Right ventricle myocardium inferior (tissue), 1 donor: ENCODE results near the gene EEF1A1. TPM values are rescaled to one million over a fixed set of nuclear protein-coding genes. Genes with fewer than 3 reads are reported as not detected.
"Not testable (repeated sequence)": the region's sequence is repeated elsewhere in the genome, so short reads cannot be mapped to it uniquely, and the experiment has no call there.

Source experiments
- ATAC-seq: fragments of 200-7000 bp; cut with Tn5 transposase; one replicate; pipeline ENCODE4 v1.9.1; 2020; ENCODE audit warnings: mild to moderate bottlenecking, moderate library complexity
- DNase-seq: peaks from one replicate; pipeline ENCODE4 v3.0.0; 2021; ENCODE audit errors: missing footprints
- intact Hi-C: fragments of 100-400 bp; cut with DNase I; formaldehyde crosslinking; loops from one replicate; pipeline ENCODE4 v1.11.0; 2022
- long read RNA-seq: library from polyadenylated mRNA; unstranded; transcript quantifications from one replicate; pipeline ENCODE4 v2.0.0, GENCODE V29; 2021
- total RNA-seq: library from RNA; stranded (reverse); fragmentation: NEBNext Ultra II Directional; extraction: Animal tissue kit (Norgen Biotek cat#: 25700); gene quantifications from one replicate; pipeline ENCODE4 v1.2.1, GENCODE V29; 2021
- donor health status: DM: no; HTN: yes; CAD: no; lungs with severe emphysema.

Gene EEF1A1
- total RNA-seq, result 1,647 TPM
- long read RNA-seq, full-length matches to known transcripts, result 290 of 326 reads
- long read RNA-seq, partial matches to known transcripts, result 32 of 326 reads
- long read RNA-seq, other reads (novel, unspliced or antisense), result 4 of 326 reads

GRCh38 chr6:73520688-73521350 is at the start of gene EEF1A1:
Gene EEF1A1 (minus strand): TSS chr6:73521032. CDS start chr6:73520026, 1,006 bp downstream.
- intact Hi-C loops, result loop anchor here (2.0 to 5.0 kb wide), 3 partner anchors 46 to 131 kb away; partner anchors contain the start of gene SLC17A5
- DNase-seq (peak; percentile 98), ATAC-seq (peak; percentile 93)

- ATAC-seq, result no peak
- no peak for DNase-seq
- intact Hi-C loops, result loop anchor here (5.0 kb wide), 1 partner anchor 47 kb away; the partner anchor contains the start of gene EEF1A1
Measured at GRCh38 chr6:73569121-73569520, 48.3 kb upstream of the EEF1A1 start.

GRCh38 chr6:73566954-73567591 is 46.2 kb upstream of the EEF1A1 start:
- no peak for DNase-seq
- intact Hi-C loops, result loop anchor here (5.0 kb wide), 1 partner anchor 45 kb away; the partner anchor contains the start of gene EEF1A1
- ATAC-seq, result peak; percentile 16

DNA sequence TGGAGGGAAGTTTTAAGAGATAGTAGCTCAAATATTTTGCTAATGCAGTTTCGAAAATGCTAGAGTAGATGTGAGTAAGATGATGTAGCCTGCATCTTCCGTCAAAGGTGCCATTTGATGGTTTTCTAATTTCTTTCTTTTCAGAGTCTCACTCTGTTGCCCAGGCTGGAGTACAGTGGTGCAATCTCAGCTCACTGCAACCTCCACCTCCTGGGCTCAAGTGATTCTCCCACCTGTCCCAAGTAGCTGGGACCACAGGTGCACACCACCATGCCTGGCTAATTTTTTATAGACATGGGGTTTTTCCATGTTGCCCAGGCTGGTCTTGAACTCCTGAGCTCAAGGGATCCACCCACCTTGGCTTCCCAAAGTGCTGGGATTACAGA is 45.6 kb upstream of the EEF1A1 start:
- DNase-seq, ATAC-seq: not testable (repeated sequence)
- intact Hi-C loops, result loop anchor here (5.0 kb wide), 1 partner anchor 44 kb away; the partner anchor contains the start of gene EEF1A1

DNA sequence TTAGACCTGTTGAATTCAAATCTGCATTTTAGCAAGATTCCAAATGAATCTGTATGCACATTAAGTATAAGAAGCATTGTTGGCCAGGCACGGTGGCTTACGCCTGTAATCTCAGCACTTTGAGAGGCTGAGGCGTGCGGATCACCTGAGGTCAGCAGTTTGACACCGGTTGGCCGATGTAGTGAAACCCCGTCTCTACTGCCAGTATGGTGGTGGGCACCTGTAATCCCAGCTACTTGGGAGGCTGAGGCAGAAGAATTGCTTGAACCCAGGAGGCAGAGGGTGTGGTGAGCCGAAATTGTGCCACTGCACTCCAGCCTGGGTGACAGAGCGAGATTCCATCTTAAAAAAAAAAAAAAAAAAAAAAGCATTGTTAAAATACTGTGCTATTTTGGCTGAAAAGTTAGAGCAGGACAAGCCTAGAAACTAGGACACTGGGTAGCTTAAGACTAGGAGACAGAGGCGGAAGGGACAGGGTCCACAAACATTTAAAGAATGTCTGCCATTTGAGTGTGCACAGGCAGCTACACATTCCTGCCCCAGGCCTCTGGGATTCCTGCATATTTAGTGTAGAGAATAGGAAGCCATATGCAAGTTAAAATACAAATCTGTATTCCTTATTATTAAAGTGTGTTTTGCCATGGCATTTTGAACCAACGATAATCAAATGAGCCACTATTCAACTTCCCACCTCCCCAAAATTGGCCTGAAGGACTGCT is 45.1 kb upstream of the EEF1A1 start:
- ATAC-seq (no peak), DNase-seq (no peak)
- intact Hi-C loops, result loop anchor here (5.0 kb wide), 1 partner anchor 44 kb away; the partner anchor contains the start of gene EEF1A1

DNA sequence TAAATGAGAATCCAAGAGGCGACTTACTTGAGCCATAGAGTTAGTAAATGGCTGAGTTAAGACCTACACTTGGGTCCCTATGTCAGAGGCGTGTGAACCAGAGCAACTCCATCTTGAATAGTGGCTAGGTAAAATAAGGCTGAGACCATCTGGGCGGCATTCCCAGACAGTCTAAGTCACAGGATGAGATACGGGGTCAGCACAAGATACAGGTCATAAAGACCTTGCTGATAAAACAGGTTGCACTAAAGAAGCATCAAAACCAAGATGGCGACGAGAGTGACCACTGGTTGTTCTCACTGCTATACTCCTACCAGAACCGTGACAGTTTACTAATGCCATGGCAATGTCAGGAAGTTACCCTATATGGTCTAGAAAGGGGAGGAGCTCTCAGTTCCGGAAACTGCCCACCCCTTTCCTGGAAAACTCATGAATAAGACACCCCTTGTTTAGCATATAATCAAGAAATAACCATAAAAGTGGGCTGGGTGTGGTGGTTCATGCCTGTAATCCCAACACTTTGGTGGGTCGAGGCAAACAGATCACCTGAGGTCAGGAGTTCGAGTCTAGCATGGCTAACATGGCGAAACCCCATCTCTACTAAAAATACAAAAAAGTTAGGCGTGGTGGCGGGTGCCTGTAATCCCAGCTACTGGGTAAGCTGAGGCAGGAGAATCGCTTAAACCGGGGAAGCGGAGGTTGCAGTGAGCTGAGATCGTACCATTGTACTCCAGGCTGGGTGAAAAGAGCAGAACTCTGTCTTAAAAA is 43.9 kb upstream of the EEF1A1 start:
- ATAC-seq (no peak), DNase-seq (no peak)
- intact Hi-C loops, result loop anchor here (5.0 kb wide), 1 partner anchor 42 kb away; the partner anchor contains the start of gene EEF1A1

DNA sequence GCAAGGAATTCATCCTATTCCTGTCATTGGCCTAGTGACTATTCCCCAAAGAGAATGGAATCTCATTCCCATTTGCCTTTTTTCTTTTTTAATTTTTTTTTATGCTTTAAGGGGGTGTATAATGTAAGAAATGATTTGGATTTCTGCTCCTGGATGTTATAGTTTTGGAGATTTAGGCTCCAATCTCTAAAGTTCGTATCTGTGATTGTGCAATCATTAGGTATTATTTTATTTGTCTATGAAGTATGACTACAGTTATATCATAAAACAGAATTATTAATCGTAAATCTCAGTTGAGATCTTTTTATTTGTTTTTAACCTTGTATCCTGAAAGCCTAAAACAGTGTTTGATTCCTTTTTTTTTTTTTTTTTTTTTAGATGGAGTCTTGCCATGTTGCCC is 41.7 kb upstream of the EEF1A1 start:
- intact Hi-C loops, result no loop called here
- ATAC-seq, result no peak
- DNase-seq, result no peak

DNA sequence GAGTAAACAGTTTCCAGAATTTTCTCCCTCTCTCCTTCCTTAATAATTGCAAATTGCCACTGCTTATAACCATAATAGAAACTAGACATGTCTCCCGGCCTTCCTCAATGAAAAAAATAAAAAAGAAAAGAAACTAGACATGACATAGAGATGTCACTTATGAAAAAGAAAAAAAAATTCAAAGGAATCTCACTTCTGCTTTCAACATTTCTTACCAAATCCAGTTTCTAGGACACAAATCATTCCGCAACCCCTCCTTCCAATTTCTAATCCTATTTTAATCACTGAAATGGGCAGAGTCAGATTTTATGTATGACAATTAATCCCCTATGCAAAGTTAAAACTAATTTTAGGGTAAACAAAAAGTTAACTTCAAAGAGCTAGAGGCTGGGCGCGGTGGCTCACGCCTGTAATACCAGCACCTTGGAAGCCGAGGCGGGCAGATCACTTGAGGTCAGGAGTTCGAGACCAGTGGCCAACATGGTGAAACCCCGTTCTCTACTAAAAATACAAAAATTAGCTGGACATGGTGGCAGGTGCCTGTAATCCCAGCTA is 40.1 kb upstream of the EEF1A1 start:
- DNase-seq (no peak), ATAC-seq (no peak)
- intact Hi-C loops, result no loop called here

DNA sequence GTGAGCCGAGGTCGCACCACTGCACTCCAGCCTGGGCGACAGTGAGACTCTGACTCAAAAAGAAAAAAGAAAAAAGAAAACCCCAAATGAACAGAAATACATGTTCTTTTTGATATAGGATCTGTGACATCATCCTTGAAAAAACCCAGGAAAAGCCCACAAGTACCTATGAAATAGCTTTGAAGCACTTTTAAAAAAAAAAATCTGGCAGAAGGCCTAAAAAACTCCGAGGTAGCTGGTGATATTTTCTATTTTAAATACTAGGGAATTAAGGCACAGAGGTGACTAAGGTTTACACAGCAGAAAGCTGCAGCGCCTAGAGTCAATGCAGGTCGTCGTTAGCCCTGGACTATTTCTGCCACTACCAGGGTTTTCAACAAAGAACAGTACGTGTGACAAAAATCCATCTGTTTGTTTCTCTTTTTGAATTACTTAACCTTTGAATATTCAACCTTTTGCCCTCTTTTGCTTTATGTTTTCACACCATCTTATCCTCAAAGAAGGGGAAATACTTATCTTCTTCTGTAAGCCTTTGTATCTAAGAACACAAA is 39.4 kb upstream of the EEF1A1 start:
- DNase-seq, result no peak
- intact Hi-C loops, result no loop called here
- no peak for ATAC-seq

DNA sequence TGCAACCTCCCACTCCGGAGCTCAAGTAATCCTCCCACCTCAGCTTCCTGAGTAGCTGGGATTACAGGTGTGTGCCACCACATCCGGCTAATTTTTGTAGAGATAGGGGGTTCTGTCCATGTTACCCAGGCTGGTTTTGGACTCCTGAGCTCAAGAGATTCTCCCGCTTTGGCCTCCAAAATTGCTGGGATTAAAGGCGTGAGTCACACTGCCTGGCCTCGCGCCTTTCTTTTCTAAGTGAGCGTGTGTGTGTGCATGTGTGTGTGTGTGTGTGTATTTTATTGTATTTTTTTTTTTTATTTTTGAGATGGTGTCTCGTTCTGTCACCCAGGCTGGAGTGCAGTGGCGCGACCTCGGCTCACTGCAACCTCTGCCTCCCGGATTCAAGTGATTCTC is 38.6 kb upstream of the EEF1A1 start:
- intact Hi-C loops, DNase-seq, ATAC-seq: not testable (repeated sequence)

DNA sequence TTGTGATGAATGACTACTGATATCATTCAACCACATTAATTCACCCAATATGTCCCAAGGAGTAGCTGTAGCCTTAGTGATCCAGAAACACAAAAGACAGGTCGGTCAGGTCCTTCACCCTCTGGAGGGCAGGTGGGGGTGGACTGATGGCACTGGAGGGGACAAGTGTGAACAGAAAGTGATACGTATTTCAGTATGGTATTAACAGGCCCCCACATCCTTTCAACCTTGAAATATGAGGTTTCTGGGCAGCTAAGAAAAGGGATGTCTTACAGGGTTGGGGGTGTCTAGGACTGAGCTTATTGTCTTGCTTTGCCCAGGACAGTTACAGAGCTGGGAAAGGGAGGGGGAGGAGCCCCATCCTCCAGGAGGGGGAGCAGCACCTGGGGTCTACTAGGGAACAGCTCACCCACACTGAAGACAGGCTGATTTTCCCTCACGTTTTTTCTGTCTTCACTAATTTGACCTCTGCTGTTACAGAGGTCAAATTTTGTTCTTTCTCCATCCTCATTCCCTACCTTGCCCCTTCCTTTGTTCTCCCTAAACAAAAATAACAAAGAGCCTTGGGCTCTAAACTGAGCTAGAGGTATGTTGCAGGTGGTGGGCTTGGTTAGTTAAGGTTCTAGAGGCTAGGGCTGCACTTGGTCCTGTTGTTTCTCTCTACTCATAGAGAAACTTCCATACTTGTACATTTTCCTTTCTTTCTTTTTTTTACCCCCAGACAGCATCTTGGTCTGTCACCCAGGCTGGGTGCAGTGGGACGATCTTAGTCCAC is 38.0 kb upstream of the EEF1A1 start:
- intact Hi-C loops, result no loop called here
- ATAC-seq, result no peak
- no peak for DNase-seq

- intact Hi-C loops, result no loop called here
- DNase-seq, result no peak
- no peak for ATAC-seq
Measured at GRCh38 chr6:73556836-73557235, 36.0 kb upstream of the EEF1A1 start.

DNA sequence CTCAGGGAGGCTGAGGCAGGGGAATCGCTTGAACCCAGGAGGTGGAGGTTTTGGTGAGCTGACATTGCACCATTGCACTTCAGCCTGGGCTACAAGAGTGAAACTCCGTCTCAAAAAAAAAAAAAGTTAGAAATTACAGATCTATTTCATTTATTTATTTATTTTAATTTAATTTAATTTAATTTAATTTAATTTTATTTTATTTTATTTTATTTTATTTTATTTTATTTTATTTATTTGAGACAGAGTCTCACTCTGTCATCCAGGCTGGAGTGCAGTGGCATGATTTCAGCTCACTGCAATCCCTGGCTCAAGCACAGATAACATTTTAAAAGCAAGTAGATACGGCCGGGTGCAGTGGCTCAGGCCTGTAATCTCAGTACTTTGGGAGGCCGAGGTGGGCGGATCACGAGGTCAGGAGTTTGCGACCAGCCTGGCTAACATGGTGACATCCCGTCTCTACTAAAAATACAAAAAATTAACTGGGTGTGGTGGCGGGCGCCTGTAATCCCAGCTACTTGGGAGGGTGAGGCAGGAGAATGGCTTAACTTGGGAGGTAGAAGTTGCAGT is 34.6 kb upstream of the EEF1A1 start:
- DNase-seq, intact Hi-C loops, ATAC-seq: not testable (repeated sequence)

GRCh38 chr6:73551115-73551514 is 30.3 kb upstream of the EEF1A1 start:
- ATAC-seq, intact Hi-C loops, DNase-seq: not testable (repeated sequence)

DNA sequence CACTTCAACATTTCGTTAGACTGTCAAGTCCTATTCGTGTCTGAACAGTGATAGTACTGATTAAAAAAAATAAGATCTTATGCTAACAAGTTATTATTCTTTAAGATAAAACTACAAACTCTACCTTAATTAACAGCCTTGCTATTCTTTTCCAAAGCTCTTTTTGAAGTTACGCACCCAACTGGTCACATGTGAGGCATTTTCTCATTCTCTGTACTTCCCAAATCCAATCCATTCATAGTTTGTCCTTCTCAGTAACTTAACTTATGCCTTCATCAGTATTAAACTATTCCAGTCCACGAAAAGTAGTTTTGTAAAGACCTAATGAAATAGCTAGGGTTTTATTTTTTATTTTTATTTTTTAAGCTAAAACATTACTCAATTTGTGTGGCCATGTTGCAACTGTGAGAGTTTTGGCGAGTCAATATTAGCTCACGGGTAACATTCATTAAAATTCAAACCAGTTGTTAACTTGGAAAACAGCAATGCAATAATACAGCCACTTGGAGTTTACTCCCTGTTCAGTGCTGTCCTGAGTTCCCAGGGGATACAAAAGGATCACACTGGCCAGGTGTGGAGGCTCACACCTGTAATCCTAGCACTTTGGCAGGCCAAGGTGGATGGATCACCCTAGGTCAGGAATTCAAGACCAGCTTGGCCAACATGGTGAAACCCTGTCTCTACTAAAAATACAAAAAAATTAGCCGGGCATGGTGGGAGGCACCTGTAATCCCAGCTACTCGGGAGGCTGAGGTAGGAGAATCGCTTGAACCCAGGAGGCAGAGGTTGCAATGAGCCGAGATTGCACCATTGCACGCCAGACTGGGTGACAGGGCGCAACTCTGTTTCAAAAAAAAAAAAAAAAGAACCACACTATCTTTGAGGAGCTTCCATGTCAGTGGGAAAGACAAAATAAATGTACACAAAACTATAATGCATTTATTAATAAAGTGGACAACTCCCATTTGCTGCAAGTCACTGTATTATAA is 27.9 kb upstream of the EEF1A1 start:
- no peak for ATAC-seq
- DNase-seq, result no peak
- intact Hi-C loops, result no loop called here

DNA sequence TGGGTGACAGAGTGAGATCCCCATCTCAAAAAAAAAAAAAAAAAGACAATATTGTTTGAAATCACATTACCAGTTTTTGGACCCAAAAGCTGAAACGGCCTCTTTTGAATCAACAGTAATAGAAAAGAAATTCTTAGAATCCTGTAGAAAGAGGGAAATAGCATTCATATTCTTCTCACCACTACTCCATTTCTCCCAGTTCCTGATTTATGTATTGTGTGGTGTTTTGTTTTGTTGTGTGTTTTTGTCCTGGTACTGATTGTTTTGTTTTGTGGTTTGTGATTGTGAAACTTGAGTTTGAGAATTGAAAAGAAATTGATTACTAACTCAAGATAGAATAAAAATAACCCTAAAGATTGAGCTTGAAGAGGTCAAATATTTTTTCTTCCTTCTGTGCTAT is 26.2 kb upstream of the EEF1A1 start:
- intact Hi-C loops, result no loop called here
- ATAC-seq, result no peak
- DNase-seq, result no peak
